ENCODE results near the gene GEN1.

DNA sequence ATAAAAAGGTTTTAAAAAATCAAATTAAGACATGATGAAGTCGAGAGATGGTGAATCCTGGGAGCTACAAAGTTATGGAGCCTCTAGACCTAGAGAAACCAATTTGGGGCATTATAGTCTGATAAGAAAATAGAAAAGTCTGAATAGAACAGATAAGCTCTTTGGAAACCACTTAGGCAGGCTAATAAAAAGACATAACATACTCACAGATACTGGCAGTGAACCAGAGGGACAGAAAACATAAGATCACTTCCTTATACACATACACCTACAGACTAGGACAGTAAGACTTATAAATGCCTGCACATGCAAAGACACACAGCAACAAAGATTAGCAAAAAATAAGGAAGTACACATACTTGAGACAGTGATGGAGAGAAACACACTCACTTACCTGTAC is 20.3 kb upstream of the GEN1 start:
- no peak for TF ChIP-seq POLR2A (IDR thresholded peaks at IDR 0.05)
- TF ChIP-seq, protein P1, sequence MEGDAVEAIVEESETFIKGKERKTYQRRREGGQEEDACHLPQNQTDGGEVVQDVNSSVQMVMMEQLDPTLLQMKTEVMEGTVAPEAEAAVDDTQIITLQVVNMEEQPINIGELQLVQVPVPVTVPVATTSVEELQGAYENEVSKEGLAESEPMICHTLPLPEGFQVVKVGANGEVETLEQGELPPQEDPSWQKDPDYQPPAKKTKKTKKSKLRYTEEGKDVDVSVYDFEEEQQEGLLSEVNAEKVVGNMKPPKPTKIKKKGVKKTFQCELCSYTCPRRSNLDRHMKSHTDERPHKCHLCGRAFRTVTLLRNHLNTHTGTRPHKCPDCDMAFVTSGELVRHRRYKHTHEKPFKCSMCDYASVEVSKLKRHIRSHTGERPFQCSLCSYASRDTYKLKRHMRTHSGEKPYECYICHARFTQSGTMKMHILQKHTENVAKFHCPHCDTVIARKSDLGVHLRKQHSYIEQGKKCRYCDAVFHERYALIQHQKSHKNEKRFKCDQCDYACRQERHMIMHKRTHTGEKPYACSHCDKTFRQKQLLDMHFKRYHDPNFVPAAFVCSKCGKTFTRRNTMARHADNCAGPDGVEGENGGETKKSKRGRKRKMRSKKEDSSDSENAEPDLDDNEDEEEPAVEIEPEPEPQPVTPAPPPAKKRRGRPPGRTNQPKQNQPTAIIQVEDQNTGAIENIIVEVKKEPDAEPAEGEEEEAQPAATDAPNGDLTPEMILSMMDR (IDR thresholded peaks at IDR 0.05) = no peak
